ENCODE results near the gene MTCL1. TPM values are rescaled to one million over a fixed set of nuclear protein-coding genes. Genes with fewer than 3 reads are reported as not detected.

Gene MTCL1
- polyA plus RNA-seq, 3 donors: not detected

- H3K36me3 Mint-ChIP-seq: no peaks in the 10 kb centered on the region
- intact Hi-C loops (cut with micrococcal nuclease): no loop called here
- H3K27me3 Mint-ChIP-seq (ENCODE audit: low read depth in 3 of 3): peaks cover 6% of the 10 kb centered on the region in 3 donors
- Histone ChIP-seq H3K4me1 (ENCODE audit: control insufficient read depth in 1 of 2, insufficient read depth in 2 of 2, low read length in 2 of 2) (no peaks in the 10 kb centered on the region), H3K9ac (ENCODE audit: insufficient read depth, low read length, poor library complexity, severe bottlenecking) (no peak overlapping the region), H3K4me3 (replicated peaks in 1 of 3; ENCODE audit: low read depth in 2 of 3, low read length in 3 of 3) (no peak overlapping the region), H3K9me3 (replicated peaks in 1 of 2; ENCODE audit: control insufficient read depth in 1 of 2, insufficient read depth in 1 of 2, low read length in 2 of 2) (no peaks in the 10 kb centered on the region), H3K27me3 (ENCODE audit: control insufficient read depth in 2 of 2, insufficient read depth in 2 of 2, low read length in 2 of 2) (no peaks in the 10 kb centered on the region), H3K79me2 (ENCODE audit: insufficient read depth, low read length) (no peaks in the 10 kb centered on the region), H3K4me2 (replicated peaks; ENCODE audit: extremely low read depth, low read length, poor library complexity, severe bottlenecking) (no peak overlapping the region), H3K27ac (ENCODE audit: low read depth in 1 of 2, low read length in 2 of 2) (no peak overlapping the region), H4K20me1 (ENCODE audit: insufficient read depth, low read length) (no peaks in the 10 kb centered on the region), H2AFZ (ENCODE audit: insufficient read depth, low read depth, low read length, poor library complexity, severe bottlenecking) (no peak overlapping the region), H3K36me3 (replicated peaks in 1 of 2; ENCODE audit: control insufficient read depth in 1 of 2, insufficient read depth in 2 of 2, low read length in 2 of 2) (no peaks in the 10 kb centered on the region)
- no peak overlapping the region for H3K27ac Mint-ChIP-seq
- TF ChIP-seq CTCF (IDR thresholded peaks at IDR 0.05): no peak
- 100% methylated on average over 2 of the region's 4 CpGs for whole genome bisulfite sequencing (ENCODE audit: insufficient coverage)
- DNase-seq: no peak
- H3K4me1 Mint-ChIP-seq: peaks cover 14% of the 10 kb centered on the region
- H3K9me3 Mint-ChIP-seq: peaks cover 0 to 2% (median 0%) of the 10 kb centered on the region in 7 donors
- no peak overlapping the region for H3K4me3 Mint-ChIP-seq
Observed at GRCh38 chr18:8791171-8791651, 85.9 kb downstream of the MTCL1 start.

GRCh38 chr18:8792688-8793316 is 87.4 kb downstream of the MTCL1 start:
- Histone ChIP-seq H3K4me3 (replicated peaks in 1 of 3; ENCODE audit: low read depth in 2 of 3, low read length in 3 of 3) (no peak overlapping the region), H3K79me2 (ENCODE audit: insufficient read depth, low read length) (no peaks in the 10 kb centered on the region), H3K9ac (ENCODE audit: insufficient read depth, low read length, poor library complexity, severe bottlenecking) (no peak overlapping the region), H3K4me1 (ENCODE audit: control insufficient read depth in 1 of 2, insufficient read depth in 2 of 2, low read length in 2 of 2) (no peaks in the 10 kb centered on the region), H3K27me3 (ENCODE audit: control insufficient read depth in 2 of 2, insufficient read depth in 2 of 2, low read length in 2 of 2) (no peaks in the 10 kb centered on the region), H3K9me3 (replicated peaks in 1 of 2; ENCODE audit: control insufficient read depth in 1 of 2, insufficient read depth in 1 of 2, low read length in 2 of 2) (no peaks in the 10 kb centered on the region), H3K4me2 (replicated peaks; ENCODE audit: extremely low read depth, low read length, poor library complexity, severe bottlenecking) (no peak overlapping the region), H2AFZ (ENCODE audit: insufficient read depth, low read depth, low read length, poor library complexity, severe bottlenecking) (no peak overlapping the region), H3K27ac (ENCODE audit: low read depth in 1 of 2, low read length in 2 of 2) (no peak overlapping the region), H4K20me1 (ENCODE audit: insufficient read depth, low read length) (no peaks in the 10 kb centered on the region), H3K36me3 (replicated peaks in 1 of 2; ENCODE audit: control insufficient read depth in 1 of 2, insufficient read depth in 2 of 2, low read length in 2 of 2) (no peaks in the 10 kb centered on the region)
- no peak for TF ChIP-seq CTCF (IDR thresholded peaks at IDR 0.05)
- Mint-ChIP-seq H3K36me3 (no peaks in the 10 kb centered on the region), H3K9me3 (peaks cover 0 to 2% (median 0%) of the 10 kb centered on the region in 7 donors), H3K27me3 (ENCODE audit: low read depth in 3 of 3) (peaks cover 6 to 9% (median 9%) of the 10 kb centered on the region in 3 donors), H3K27ac (no peak overlapping the region), H3K4me1 (peaks cover 9% of the 10 kb centered on the region), H3K4me3 (no peak overlapping the region)
- DNase-seq: no peak
- WGBS (ENCODE audit: insufficient coverage): 94% methylated on average over 16 of the region's 16 CpGs
- intact Hi-C loops (cut with micrococcal nuclease): no loop called here
